ENCODE data around the gene C6orf132. TPM values are rescaled to one million over a fixed set of nuclear protein-coding genes. Genes with fewer than 3 reads are reported as not detected.

Gene C6orf132
- total and polyA plus RNA-seq, 2 experiments from 2014 or later = 22.2 to 40.9 TPM

- no peak for TF ChIP-seq REST (IDR thresholded peaks at IDR 0.05; ENCODE audit: unreplicated experiment)
- TF ChIP-seq CTCF (conservative IDR thresholded peaks at IDR 0.05; ENCODE audit: low read depth in 2 of 2) = no peak
- no peak for TF ChIP-seq NANOG (IDR thresholded peaks at IDR 0.05; ENCODE audit: borderline replicate concordance)
These were observed 6.7 kb downstream of the C6orf132 start (continued) for GRCh38 chr6:42135722-42136121.

GRCh38 chr6:42135161-42135560 lies 7.3 kb downstream of the C6orf132 start:
- Mint-ChIP-seq H3K4me1 (peaks cover 61% of the 10 kb centered on the region), H3K36me3 (ENCODE audit: low read depth) (peaks cover 45% of the 10 kb centered on the region), H3K9me3 (no peaks in the 10 kb centered on the region), H3K27ac (peak overlapping the region; percentile 78; the same call in 1 of the 2 replicates), H3K27me3 (ENCODE audit: insufficient read depth, low read depth, poor library complexity) (peaks cover 16% of the 10 kb centered on the region), H3K4me3 (no peak overlapping the region; the same call in 2 of the 3 replicates)
- ATAC-seq = no peak; the same call in 1 of the 3 replicates
- Histone ChIP-seq H3K27ac (ENCODE audit: low read depth) (peak overlapping the region; percentile 99), H3F3A (replicated peaks; ENCODE audit: low read depth) (peaks cover 27% of the 10 kb centered on the region), H3K36me3 (ENCODE audit: insufficient read depth) (peaks cover 15% of the 10 kb centered on the region; the same call in 1 of the 2 replicates), H3K4me3 (no peak overlapping the region), H3K9me2 (ENCODE audit: insufficient read depth) (no peaks in the 10 kb centered on the region), H3K79me2 (replicated peaks; ENCODE audit: insufficient read depth) (peaks cover 78% of the 10 kb centered on the region), H4K20me1 (replicated peaks; ENCODE audit: insufficient read depth) (peaks cover 48% of the 10 kb centered on the region), H3K4me2 (peak overlapping the region; percentile 27; the same call in 1 of the 2 replicates), H2AFZ (no peak overlapping the region), H3K4me1 (ENCODE audit: insufficient read depth) (peaks cover 61% of the 10 kb centered on the region), H3K27me3 (ENCODE audit: insufficient read depth) (no peaks in the 10 kb centered on the region)
- DNase-seq (ENCODE audit: low spot score) = peak; percentile 21
- TF ChIP-seq ZNF331 (CRISPR knock-in tag; IDR thresholded peaks at IDR 0.05; ENCODE audit: low read depth) (no peak), CTCF (conservative IDR thresholded peaks at IDR 0.05; ENCODE audit: low read depth in 2 of 2) (no peak), ZNF462 (CRISPR knock-in tag; IDR thresholded peaks at IDR 0.05) (no peak), JUNB (IDR thresholded peaks at IDR 0.05; ENCODE audit: unreplicated experiment) (no peak), EZH2 (IDR thresholded peaks at IDR 0.05; ENCODE audit: low read depth, unreplicated experiment) (no peak), ETS1 (IDR thresholded peaks at IDR 0.05) (no peak), STAT1 (IDR thresholded peaks at IDR 0.05; ENCODE audit: unreplicated experiment) (no peak)
